ENCODE results near the gene FOCAD. TPM values are rescaled to one million over a fixed set of nuclear protein-coding genes. Genes with fewer than 3 reads are reported as not detected.

The FOCAD gene
- total RNA-seq, 1 experiment from 2014 or later, result 35.1 TPM

DNA sequence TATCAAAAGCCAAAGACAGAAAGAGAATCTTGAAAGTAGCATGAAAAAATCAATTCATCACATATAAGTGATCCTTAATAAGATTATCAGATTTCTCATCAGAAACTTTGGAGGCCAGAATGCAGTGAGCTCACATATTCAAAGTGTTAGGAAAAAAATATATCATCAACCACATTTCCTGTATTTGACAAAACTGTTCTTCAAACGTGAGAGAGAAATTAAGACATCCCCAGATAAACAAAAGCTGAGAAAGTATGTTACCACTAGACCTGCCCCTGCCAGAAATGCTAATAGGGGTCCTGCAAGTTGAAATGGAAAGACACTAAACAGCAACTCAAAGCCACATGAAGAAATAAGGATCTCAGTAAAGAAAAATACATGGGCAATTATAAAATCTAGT lies 317.5 kb downstream of the FOCAD start:
- Histone ChIP-seq H2AFZ (ENCODE audit: low read length) (no peak overlapping the region), H3K79me2 (ENCODE audit: low read length) (no peaks in the 10 kb centered on the region), H4K20me1 (ENCODE audit: low read length) (no peaks in the 10 kb centered on the region), H3K27me3 (ENCODE audit: low read length) (no peaks in the 10 kb centered on the region), H3K4me3 (ENCODE audit: low read length) (no peak overlapping the region), H3K9me3 (ENCODE audit: low read length) (no peaks in the 10 kb centered on the region), H3K36me3 (ENCODE audit: low read depth, low read length) (no peaks in the 10 kb centered on the region; the same call in 1 of the 2 replicates), H3F3A (ENCODE audit: low read length, unreplicated experiment) (no peaks in the 10 kb centered on the region), H3K9ac (ENCODE audit: low read length) (no peak overlapping the region), H3K4me2 (ENCODE audit: low read length) (no peak overlapping the region), H3K4me1 (ENCODE audit: insufficient read depth, low read length) (no peaks in the 10 kb centered on the region), H3K27ac (ENCODE audit: low read length) (no peak overlapping the region), H3K9me2 (replicated peaks; ENCODE audit: low read length) (no peaks in the 10 kb centered on the region)
- CTCF ChIA-PET, result no interaction called here
- DNase-seq (no peak), ATAC-seq (no peak)
- TF ChIP-seq, protein P1, sequence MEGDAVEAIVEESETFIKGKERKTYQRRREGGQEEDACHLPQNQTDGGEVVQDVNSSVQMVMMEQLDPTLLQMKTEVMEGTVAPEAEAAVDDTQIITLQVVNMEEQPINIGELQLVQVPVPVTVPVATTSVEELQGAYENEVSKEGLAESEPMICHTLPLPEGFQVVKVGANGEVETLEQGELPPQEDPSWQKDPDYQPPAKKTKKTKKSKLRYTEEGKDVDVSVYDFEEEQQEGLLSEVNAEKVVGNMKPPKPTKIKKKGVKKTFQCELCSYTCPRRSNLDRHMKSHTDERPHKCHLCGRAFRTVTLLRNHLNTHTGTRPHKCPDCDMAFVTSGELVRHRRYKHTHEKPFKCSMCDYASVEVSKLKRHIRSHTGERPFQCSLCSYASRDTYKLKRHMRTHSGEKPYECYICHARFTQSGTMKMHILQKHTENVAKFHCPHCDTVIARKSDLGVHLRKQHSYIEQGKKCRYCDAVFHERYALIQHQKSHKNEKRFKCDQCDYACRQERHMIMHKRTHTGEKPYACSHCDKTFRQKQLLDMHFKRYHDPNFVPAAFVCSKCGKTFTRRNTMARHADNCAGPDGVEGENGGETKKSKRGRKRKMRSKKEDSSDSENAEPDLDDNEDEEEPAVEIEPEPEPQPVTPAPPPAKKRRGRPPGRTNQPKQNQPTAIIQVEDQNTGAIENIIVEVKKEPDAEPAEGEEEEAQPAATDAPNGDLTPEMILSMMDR (conservative IDR thresholded peaks at IDR 0.05; ENCODE audit: low read depth, low read length), result no peak
- TF ChIP-seq EZH2 (IDR thresholded peaks at IDR 0.05; ENCODE audit: low read length, unreplicated experiment) (no peak), EZH2phosphoT487 (IDR thresholded peaks at IDR 0.05; ENCODE audit: borderline replicate concordance, low read length) (no peak)
- no TSS peak for BruUV-seq (replicated peaks)
- intact Hi-C loops (cut with micrococcal nuclease), result no loop called here
- POLR2A ChIA-PET (ENCODE audit: unreplicated experiment), result no interaction called here

DNA sequence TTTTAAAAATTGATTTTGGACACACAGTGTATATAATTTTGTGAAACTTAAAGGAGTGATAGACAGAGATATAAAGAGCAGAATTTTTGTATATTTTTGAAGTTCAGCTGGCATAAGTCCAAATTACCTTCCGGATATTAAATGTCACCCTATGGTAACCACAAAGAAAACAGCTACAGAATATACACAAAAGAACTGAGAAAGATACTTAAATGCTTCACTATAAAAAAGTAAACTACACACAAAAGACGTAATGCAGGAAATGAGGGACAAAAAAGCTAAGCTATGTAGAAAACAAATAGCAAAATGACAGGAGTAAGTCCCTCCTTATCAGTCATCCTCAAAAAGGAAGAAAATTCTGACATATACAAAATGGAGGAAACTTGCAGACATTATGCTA lies 318.0 kb downstream of the FOCAD start:
- ChIA-PET CTCF (no interaction called here), POLR2A (ENCODE audit: unreplicated experiment) (no interaction called here)
- no peaks in the 10 kb centered on the region for H3K9me3 ChIP-seq (ENCODE audit: low read length)
- no peak overlapping the region for H3K9ac ChIP-seq (ENCODE audit: low read length)
- no peaks in the 10 kb centered on the region for H3F3A ChIP-seq (ENCODE audit: low read length, unreplicated experiment)
- no peak overlapping the region for H3K4me2 ChIP-seq (ENCODE audit: low read length)
- no peak overlapping the region for H3K27ac ChIP-seq (ENCODE audit: low read length)
- ATAC-seq (no peak), DNase-seq (no peak)
- intact Hi-C loops (cut with micrococcal nuclease), result no loop called here
- H4K20me1 ChIP-seq (ENCODE audit: low read length), result no peaks in the 10 kb centered on the region
- BruUV-seq (replicated peaks), result no TSS peak
- no peak overlapping the region for H2AFZ ChIP-seq (ENCODE audit: low read length)
- H3K27me3 ChIP-seq (ENCODE audit: low read length), result no peaks in the 10 kb centered on the region
- H3K9me2 ChIP-seq (replicated peaks; ENCODE audit: low read length), result no peaks in the 10 kb centered on the region
- H3K4me3 ChIP-seq (ENCODE audit: low read length), result no peak overlapping the region
- no peaks in the 10 kb centered on the region for H3K79me2 ChIP-seq (ENCODE audit: low read length)
- no peaks in the 10 kb centered on the region for H3K36me3 ChIP-seq (ENCODE audit: low read depth, low read length)
- H3K4me1 ChIP-seq (ENCODE audit: insufficient read depth, low read length), result no peaks in the 10 kb centered on the region
- TF ChIP-seq EZH2 (IDR thresholded peaks at IDR 0.05; ENCODE audit: low read length, unreplicated experiment) (no peak), EZH2phosphoT487 (IDR thresholded peaks at IDR 0.05; ENCODE audit: borderline replicate concordance, low read length) (no peak)
- TF ChIP-seq, protein P1 (conservative IDR thresholded peaks at IDR 0.05; ENCODE audit: low read depth, low read length), result no peak

- Histone ChIP-seq H3K79me2 (ENCODE audit: low read length) (no peaks in the 10 kb centered on the region), H3K9ac (ENCODE audit: low read length) (no peak overlapping the region), H4K20me1 (ENCODE audit: low read length) (no peaks in the 10 kb centered on the region), H3K27me3 (ENCODE audit: low read length) (no peaks in the 10 kb centered on the region), H3K4me1 (ENCODE audit: insufficient read depth, low read length) (peaks cover 19% of the 10 kb centered on the region), H2AFZ (ENCODE audit: low read length) (no peak overlapping the region), H3K9me3 (ENCODE audit: low read length) (no peaks in the 10 kb centered on the region), H3K36me3 (ENCODE audit: low read depth, low read length) (no peaks in the 10 kb centered on the region), H3F3A (ENCODE audit: low read length, unreplicated experiment) (no peaks in the 10 kb centered on the region), H3K9me2 (replicated peaks; ENCODE audit: low read length) (no peaks in the 10 kb centered on the region), H3K4me3 (ENCODE audit: low read length) (no peak overlapping the region), H3K4me2 (ENCODE audit: low read length) (no peak overlapping the region), H3K27ac (ENCODE audit: low read length) (no peak overlapping the region)
- ATAC-seq, result no peak
- DNase-seq, result no peak
- TF ChIP-seq EZH2phosphoT487 (IDR thresholded peaks at IDR 0.05; ENCODE audit: borderline replicate concordance, low read length) (no peak), EZH2 (IDR thresholded peaks at IDR 0.05; ENCODE audit: low read length, unreplicated experiment) (no peak)
- TF ChIP-seq, protein P1 (conservative IDR thresholded peaks at IDR 0.05; ENCODE audit: low read depth, low read length), result no peak
- BruUV-seq (replicated peaks), result no TSS peak
- ChIA-PET CTCF (no interaction called here), POLR2A (ENCODE audit: unreplicated experiment) (no interaction called here)
- intact Hi-C loops (cut with micrococcal nuclease), result no loop called here
Observed at GRCh38 chr9:21015129-21015815, 331.2 kb downstream of the FOCAD start.

Measured in PC-3 (cell line).